ENCODE measurements around the gene LTBP3.

The LTBP3 gene

GRCh38 chr11:65554057-65554818 is 3.9 kb downstream of the LTBP3 start:
- no peak for DNase-seq (ENCODE audit: low read depth in 2 of 2)

GRCh38 chr11:65553301-65554001 is 4.7 kb downstream of the LTBP3 start:
- no peak for DNase-seq (ENCODE audit: low read depth in 2 of 2)

- no peak for DNase-seq (ENCODE audit: low read depth in 2 of 2)
Measured at GRCh38 chr11:65552388-65552951, 5.7 kb downstream of the LTBP3 start.

GRCh38 chr11:65551572-65552387 is 6.4 kb downstream of the LTBP3 start:
- no peak for DNase-seq (ENCODE audit: low read depth in 2 of 2)

- no peak for DNase-seq (ENCODE audit: low read depth in 2 of 2)
Measured at GRCh38 chr11:65549096-65549495, 9.1 kb downstream of the LTBP3 start.

GRCh38 chr11:65548395-65548794 is 9.8 kb downstream of the LTBP3 start:
- no peak for DNase-seq (ENCODE audit: low read depth in 2 of 2)

- no peak for DNase-seq (ENCODE audit: low read depth in 2 of 2)
Measured at GRCh38 chr11:65547446-65548125, 10.6 kb downstream of the LTBP3 start.

GRCh38 chr11:65546217-65546958 is 11.8 kb downstream of the LTBP3 start:
- DNase-seq (ENCODE audit: low read depth in 2 of 2), result no peak

GRCh38 chr11:65545853-65546216 is 12.3 kb downstream of the LTBP3 start:
- DNase-seq (ENCODE audit: low read depth in 2 of 2), result no peak

GRCh38 chr11:65542738-65543390 is 15.3 kb downstream of the LTBP3 start:
- no peak for DNase-seq (ENCODE audit: low read depth in 2 of 2)

GRCh38 chr11:65541093-65541982 is 16.8 kb downstream of the LTBP3 start:
- DNase-seq (ENCODE audit: low read depth in 2 of 2), result no peak

- peak; percentile 47 to 63 for DNase-seq (ENCODE audit: low read depth in 2 of 2)
Measured at GRCh38 chr11:65540290-65541092, 17.7 kb downstream of the LTBP3 start.

- no peak for DNase-seq (ENCODE audit: low read depth in 2 of 2)
Measured at GRCh38 chr11:65539744-65540289, 18.3 kb downstream of the LTBP3 start.

GRCh38 chr11:65538915-65539743 is 19.0 kb downstream of the LTBP3 start:
- DNase-seq (ENCODE audit: low read depth in 2 of 2), result no peak

GRCh38 chr11:65538232-65538914 is 19.8 kb downstream of the LTBP3 start:
- no peak for DNase-seq (ENCODE audit: low read depth in 2 of 2)

GRCh38 chr11:65537620-65538231 is 20.4 kb downstream of the LTBP3 start:
- DNase-seq (ENCODE audit: low read depth in 2 of 2), result no peak

Data from fibroblast of skin of left biceps (primary cell).